Large intestine (tissue), 3 donors: ENCODE measurements around the gene NDUFA7. TPM values are rescaled to one million over a fixed set of nuclear protein-coding genes. Genes with fewer than 3 reads are reported as not detected.
"Not testable (repeated sequence)": the region's sequence is repeated elsewhere in the genome, so short reads cannot be mapped to it uniquely, and the experiment has no call there.

Experiments
- DNase-seq, 2 donors: peaks; one replicate each; pipeline versions ENCODE4 v3.0.0 to v3.0.0-alpha.2; 2013
- H3K27ac ChIP-seq: one replicate; pipeline ENCODE4 v1.5.1; 2013; ENCODE audit warnings: low read length
- H3K27me3 ChIP-seq: 2 replicates; pipeline ENCODE4 v1.6.1; 2013; ENCODE audit warnings: low read length; ENCODE audit not compliant: control insufficient read depth, insufficient read depth
- H3K36me3 ChIP-seq: 2 replicates; pipeline ENCODE4 v1.6.1; 2013; ENCODE audit warnings: low read length; ENCODE audit not compliant: control insufficient read depth, insufficient read depth
- H3K4me1 ChIP-seq: one replicate; pipeline ENCODE4 v1.6.1; 2013; ENCODE audit warnings: low read length; ENCODE audit not compliant: control insufficient read depth, insufficient read depth
- H3K4me3 ChIP-seq: one replicate; pipeline ENCODE4 v1.5.1; 2013; ENCODE audit warnings: low read length
- H3K9me3 ChIP-seq: one replicate; pipeline ENCODE4 v1.6.1; 2013; ENCODE audit warnings: mild to moderate bottlenecking, low read depth, low read length, moderate library complexity; ENCODE audit not compliant: control insufficient read depth
- WGBS: methylation state at CpG from one replicate; pipeline ENCODE4 v1.1.5; 2013; ENCODE audit warnings: low lambda C conversion rate; ENCODE audit not compliant: insufficient coverage; 5-methylcytosine and 5-hydroxymethylcytosine counted together
- polyA plus RNA-seq: library from polyadenylated mRNA; unstranded; fragments of 120-200 nt; gene quantifications from one replicate; pipeline ENCODE4 v1.2.1, GENCODE V29; 2013

NDUFA7 gene
- polyA plus RNA-seq, 1 donor: 69.6 TPM

DNA sequence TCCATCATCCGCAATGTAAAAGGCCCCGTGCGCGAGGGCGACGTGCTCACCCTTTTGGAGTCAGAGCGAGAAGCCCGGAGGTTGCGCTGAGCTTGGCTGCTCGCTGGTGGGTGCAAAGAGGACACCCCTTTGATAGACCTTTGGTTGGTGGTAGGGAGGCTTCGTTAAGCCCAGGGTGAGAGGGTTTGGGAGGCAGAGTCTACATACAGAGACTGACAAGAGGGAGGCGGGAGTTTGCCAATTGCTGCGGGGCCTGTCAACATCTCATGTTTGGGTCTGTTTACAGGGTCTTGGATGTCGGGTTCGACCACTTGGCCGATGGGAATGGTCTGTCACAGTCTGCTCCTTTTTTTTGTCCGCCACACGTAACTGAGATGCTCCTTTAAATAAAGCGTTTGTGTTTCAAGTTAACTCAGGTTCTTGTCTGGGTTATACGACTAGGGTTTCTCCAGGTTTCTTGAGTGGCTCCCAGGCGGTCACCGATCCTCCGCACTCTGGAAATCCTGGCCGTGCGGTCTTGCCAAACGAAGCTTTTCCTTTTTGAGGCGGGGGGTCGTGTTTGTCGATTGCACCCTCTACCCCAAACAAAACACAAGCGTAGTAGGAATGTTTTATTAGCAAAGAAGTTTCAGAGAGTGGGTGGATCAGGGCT lies 937 bp upstream of the NDUFA7 start:
- peaks cover 5% of the 10 kb centered on the region for H3K27me3 ChIP-seq
- WGBS: no CpG with 5 or more reads among the region's 30 CpGs
- H3K4me1 ChIP-seq: peaks cover 12% of the 10 kb centered on the region
- H3K27ac ChIP-seq: peak overlapping the region; percentile 34
- H3K36me3 ChIP-seq: peaks cover 23% of the 10 kb centered on the region
- peak overlapping the region; percentile 83 for H3K4me3 ChIP-seq
- no peak for DNase-seq
- H3K9me3 ChIP-seq: no peaks in the 10 kb centered on the region

DNA sequence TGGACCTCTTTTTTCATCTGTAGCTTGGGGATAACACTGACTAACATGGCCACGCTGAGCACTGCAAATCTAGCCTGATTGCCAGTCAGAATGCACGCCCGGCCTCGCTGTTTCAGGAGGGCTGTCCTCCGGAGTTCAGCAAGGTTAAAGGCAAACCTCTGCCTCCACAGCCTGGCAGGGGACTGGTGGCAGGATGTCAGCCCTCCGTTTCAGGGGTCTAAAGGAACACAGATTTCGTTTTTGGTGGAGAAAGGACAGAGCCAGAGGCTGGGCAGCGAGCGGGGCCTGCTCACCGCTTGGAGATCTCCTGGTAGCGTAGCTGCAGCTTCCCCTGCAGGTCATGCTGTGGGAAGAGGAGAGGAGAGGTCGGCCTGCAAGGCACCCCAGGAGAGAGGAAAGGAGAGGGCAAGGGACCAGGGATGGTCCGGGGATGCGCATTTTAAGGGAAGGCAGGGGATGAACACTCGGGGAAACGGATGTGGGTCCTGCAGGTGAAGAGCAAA lies 560 bp downstream of the NDUFA7 start:
- no CpG with 5 or more reads among the region's 16 CpGs for WGBS
- Histone ChIP-seq H3K36me3 (peaks cover 35% of the 10 kb centered on the region), H3K27me3 (no peaks in the 10 kb centered on the region), H3K4me3 (peak overlapping the region; percentile 83), H3K4me1 (peaks cover 12% of the 10 kb centered on the region), H3K27ac (peak overlapping the region; percentile 83), H3K9me3 (no peaks in the 10 kb centered on the region)
- peak in 1 of 2 donors; percentile 55 for DNase-seq

DNA sequence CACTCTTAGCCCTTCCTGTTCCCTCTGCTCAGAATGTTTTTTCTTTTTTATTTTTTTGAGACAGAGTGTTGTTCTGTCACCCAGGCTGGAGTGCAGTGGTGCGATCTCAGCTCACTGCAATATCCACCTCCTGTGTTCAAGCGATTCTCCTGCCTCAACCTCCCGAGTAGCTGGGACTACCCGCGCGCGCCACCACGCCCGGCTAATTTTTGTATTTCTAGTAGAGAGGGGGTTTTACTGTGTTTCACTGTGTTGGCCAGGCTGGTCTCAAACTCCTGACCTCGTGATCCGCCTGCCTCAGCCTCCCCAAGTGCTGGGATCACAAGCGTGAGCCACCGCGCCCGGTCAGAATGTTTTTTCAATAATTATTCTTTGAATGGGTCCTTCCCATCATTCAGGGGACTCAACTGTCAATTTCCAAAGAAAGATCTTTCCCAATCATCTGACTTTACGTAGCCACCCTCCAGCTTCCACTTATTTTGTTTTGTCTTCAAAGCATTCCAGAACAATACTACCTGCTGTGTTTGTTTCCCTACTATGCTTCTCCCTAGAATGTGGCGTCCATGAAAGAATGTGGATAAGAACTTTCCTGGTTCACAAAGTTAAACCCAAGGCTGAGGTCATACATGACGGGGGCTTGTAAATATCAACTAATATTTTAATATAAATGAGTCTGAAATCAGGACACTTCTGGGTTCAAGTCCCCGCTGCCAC lies 1.2 kb downstream of the NDUFA7 start:
- H3K9me3 ChIP-seq: no peaks in the 10 kb centered on the region
- H3K27ac ChIP-seq: peak overlapping the region; percentile 83
- H3K4me3 ChIP-seq: peak overlapping the region; percentile 83
- H3K27me3 ChIP-seq: no peaks in the 10 kb centered on the region
- H3K4me1 ChIP-seq: peaks cover 12% of the 10 kb centered on the region
- no peak for DNase-seq
- peaks cover 40% of the 10 kb centered on the region for H3K36me3 ChIP-seq
- WGBS: 83% methylated on average over 1 of the region's 19 CpGs

DNA sequence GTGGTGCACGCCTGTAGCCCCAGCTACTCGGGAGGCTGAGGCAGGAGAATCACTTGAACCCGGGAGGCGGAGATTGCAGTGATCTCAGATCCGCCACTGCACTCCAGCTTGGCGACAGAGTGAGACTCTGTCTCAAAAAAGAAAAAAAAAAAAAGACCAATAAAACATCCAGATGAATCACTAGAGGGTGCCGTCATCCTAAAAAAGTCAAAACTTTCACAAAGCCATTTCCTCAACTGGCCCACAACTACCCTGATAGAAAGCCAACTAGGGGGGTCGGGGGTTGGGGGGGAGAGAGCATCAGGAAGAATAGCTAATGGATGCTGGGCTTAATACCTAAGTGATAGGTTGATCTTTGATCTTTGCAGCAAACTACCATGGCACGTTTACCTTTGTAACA lies 2.3 kb downstream of the NDUFA7 start:
- not testable (repeated sequence) for H3K27ac ChIP-seq, H3K27me3 ChIP-seq, H3K4me1 ChIP-seq, H3K4me3 ChIP-seq, H3K9me3 ChIP-seq, DNase-seq
- 40% methylated on average over 1 of the region's 9 CpGs for WGBS
- H3K36me3 ChIP-seq: peaks cover 42% of the 10 kb centered on the region

DNA sequence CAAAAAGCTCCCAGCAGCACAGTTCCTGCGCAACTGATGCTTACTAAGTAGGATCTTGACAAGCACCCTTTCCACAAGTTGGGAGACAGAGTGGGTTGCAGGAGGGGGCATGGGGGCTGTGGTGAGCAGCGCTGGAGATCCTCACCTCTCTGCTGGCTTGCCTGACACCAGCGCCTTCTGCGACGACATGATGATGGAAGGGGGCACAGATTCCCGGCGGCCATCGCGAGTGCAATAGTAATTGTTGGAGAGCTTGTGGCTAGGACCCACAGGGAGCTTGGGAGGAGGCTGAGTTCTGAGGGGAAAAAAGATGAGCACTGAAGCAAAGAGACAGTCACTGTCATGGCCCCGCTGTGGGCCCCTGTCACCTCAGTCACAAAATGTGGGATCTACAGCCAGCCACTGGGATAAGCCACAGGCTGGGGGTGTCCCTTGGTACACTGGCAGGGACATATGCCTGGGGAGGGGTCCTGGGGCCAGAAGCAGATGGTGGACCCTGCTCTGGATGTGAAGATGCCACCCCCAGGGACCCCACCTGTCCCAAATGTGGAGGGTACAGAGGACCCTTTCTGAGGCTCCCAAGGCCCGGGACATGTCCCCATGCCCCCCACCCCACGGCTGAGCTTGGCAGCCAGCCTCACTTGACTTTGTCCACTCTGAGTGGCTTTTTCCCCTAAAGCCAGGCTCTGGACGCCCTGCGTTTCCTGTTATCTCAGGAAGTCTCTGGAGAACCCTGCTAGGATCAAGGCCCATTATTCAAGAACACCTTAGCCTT lies 4.6 kb downstream of the NDUFA7 start:
- H3K4me3 ChIP-seq: no peak overlapping the region
- H3K36me3 ChIP-seq: peaks cover 47% of the 10 kb centered on the region
- WGBS: no CpG with 5 or more reads among the region's 14 CpGs
- H3K4me1 ChIP-seq: peaks cover 10% of the 10 kb centered on the region
- DNase-seq: no peak
- no peak overlapping the region for H3K27ac ChIP-seq
- no peaks in the 10 kb centered on the region for H3K27me3 ChIP-seq
- no peaks in the 10 kb centered on the region for H3K9me3 ChIP-seq

DNA sequence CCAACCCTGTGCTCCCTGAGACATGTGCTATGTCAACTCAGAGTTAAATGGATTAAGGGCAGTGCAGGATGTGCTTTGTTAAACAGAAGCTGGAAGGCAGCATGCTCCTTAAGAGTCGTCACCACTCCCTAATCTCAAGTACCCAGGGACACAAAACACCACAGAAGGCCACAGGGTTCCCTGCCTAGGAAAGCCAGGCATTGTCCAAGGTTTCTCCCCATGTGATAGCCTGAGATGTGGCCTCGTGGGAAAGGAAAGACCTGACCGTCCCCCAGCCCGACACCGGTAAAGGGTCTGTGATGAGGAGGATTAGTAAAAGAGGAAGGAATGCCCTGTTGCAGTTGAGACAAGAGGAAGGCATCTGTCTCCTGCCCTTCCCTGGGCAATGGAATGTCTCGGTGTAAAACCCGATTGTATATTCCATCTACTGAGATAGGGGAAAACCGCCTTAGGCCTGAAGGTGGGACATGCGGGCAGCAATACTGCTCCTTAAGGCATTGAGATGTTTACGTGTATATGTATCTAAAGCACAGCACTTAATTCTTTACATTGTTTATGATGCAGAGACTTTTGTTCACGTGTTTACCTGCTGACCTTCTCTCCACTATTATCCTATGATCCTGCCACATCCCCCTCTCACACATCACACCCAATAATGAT lies 6.1 kb downstream of the NDUFA7 start:
- WGBS: 100% methylated on average over 1 of the region's 11 CpGs

DNA sequence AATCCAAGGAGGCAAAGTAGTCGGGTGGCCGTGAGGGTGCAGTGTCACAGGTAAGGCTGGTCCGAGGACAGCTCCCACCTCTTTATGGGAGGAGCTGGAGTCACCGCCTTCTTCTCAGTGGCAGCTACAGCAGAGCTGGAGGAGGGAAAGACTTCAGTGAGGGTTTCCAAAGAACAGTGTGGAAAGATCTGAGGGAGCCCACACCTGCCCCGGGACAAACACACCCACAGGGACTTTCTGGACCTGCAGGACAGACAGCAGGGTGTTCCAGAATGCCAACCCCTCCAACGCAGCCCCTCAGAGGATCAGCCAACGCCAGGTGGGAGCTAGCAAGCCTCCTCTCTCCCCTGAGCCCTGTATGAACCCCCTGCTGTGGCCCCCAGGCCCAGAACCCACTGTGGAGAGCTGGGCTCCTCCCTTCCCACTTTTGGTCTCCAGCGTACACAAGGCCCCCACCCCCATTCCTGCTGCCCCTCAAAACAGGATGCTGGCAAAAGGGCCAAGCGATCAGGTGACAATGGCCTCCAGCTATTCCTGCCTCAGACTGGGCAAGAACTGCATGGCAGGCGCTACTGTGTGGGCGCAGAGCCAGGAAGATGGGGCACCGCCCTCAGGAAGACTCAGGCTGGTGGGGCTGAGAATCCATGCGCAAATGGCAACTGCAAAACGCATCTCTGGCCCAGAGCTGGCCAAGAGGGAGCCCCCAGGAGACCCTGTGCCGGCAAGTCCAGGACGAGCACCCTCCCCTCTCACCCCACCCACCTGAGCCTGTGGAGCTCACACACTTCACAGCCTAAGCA lies 9.5 kb downstream of the NDUFA7 start:
- no peak for DNase-seq
- Histone ChIP-seq H3K27ac (no peak overlapping the region), H3K4me1 (peaks cover 17% of the 10 kb centered on the region), H3K9me3 (no peaks in the 10 kb centered on the region), H3K27me3 (no peaks in the 10 kb centered on the region), H3K4me3 (no peak overlapping the region), H3K36me3 (peaks cover 63% of the 10 kb centered on the region)
- WGBS: no CpG with 5 or more reads among the region's 16 CpGs

More for the DNA sequence above, 6.1 kb downstream of the NDUFA7 start:
- not testable (repeated sequence) for H3K27ac ChIP-seq, H3K4me3 ChIP-seq, H3K9me3 ChIP-seq, DNase-seq, H3K4me1 ChIP-seq, H3K27me3 ChIP-seq
- peaks cover 58% of the 10 kb centered on the region for H3K36me3 ChIP-seq

DNA sequence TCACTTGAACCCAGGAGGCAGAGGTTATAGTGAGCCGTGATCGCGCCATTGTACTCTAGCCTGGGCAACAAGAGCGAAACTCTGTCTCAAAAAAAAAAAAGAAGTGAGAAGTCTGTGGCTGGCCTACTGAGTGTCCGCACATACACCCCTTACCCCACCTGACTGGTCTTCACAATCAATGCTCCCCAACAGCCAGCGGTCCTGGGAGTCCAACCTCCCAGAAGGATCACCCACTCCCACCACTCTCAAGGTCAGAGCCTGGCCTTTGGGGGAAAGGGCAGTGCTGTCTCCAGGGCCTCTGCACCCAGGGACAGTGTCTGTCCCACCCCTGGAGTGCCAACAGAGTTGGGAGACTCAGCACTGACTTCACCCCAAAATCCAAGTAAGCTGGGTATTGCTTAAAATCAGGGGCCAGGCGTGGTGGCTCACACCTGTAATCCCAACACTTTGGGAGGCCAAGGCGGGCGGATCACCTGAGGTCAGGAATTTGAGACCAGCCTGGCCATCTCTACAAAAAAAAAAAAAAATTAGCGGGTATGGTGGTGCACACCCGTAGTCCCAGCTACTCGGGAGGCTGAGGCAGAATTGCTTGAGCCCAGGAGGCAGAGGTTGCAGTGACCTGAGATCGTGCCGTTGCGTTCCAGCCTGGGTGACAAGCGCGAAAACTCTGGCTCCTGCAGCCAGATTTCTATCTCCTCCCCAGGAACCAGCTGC lies 10.7 kb downstream of the NDUFA7 start:
- H3K4me1 ChIP-seq: peaks cover 22% of the 10 kb centered on the region
- DNase-seq: no peak
- H3K4me3 ChIP-seq: no peak overlapping the region
- no peaks in the 10 kb centered on the region for H3K27me3 ChIP-seq
- no CpG with 5 or more reads among the region's 17 CpGs for WGBS
- H3K36me3 ChIP-seq: peaks cover 53% of the 10 kb centered on the region
- no peak overlapping the region for H3K27ac ChIP-seq
- no peaks in the 10 kb centered on the region for H3K9me3 ChIP-seq

DNA sequence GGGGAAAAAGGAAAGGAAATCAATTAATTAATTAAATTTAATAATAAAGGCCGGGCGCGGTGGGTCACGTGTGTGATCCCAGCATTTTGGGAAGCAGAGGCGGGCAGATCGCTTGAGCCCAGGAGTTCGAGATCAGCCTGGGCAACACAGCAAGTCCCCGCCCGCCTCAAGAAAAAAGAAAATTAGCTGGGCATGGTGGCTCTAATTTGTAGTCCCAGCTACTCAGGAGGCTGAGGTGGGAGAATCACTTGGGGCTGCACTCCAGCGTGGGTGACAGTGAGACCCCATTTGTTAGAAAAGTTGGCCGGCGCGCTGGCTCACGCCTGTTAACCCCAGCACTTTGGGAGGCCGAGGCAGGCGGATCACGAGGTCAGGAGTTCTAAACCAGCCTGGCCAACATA lies 12.3 kb downstream of the NDUFA7 start:
- Histone ChIP-seq H3K36me3 (peaks cover 39% of the 10 kb centered on the region), H3K27ac (no peak overlapping the region), H3K4me1 (peaks cover 22% of the 10 kb centered on the region), H3K9me3 (no peaks in the 10 kb centered on the region), H3K4me3 (no peak overlapping the region), H3K27me3 (no peaks in the 10 kb centered on the region)
- no peak for DNase-seq
- WGBS: no CpG with 5 or more reads among the region's 17 CpGs
